HG03108 (cell line): ENCODE data around the gene FOXP2.
A peak's percentile ranks its signal among the peaks of the same experiment; 100 is the strongest.
"Not testable (repeated sequence)": the region's sequence is repeated elsewhere in the genome, so short reads cannot be mapped to it uniquely, and the experiment has no call there.

ENCODE experiments used
- ATAC-seq: cut with Tn5 transposase; IDR thresholded peaks from one replicate; pipeline ENCODE4 v1.9.1; 2021; ENCODE audit warnings: moderate library complexity; ENCODE audit not compliant: unreplicated experiment

FOXP2 gene

DNA sequence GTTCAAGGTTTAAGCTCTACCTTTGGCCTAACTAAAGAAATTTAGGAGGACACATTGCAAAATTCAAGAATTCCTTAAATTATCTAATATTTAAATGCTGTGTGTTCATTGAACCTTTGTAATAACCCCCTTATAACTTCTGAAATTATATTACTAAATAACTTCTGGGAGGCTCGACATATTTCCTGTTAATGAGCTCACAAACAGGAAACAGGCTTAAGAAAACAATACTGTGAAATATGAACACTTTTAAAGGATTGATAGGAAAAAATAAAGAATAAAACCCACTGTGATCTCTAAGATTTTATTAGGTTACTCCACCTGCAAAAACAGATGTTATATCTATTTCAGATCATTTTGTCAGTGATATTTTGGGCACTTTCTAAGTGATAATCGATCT is 74.1 kb downstream of the FOXP2 start:
- no peak for ATAC-seq

GRCh38 chr7:114497491-114497890 is 82.9 kb downstream of the FOXP2 start:
- not testable (repeated sequence) for ATAC-seq

DNA sequence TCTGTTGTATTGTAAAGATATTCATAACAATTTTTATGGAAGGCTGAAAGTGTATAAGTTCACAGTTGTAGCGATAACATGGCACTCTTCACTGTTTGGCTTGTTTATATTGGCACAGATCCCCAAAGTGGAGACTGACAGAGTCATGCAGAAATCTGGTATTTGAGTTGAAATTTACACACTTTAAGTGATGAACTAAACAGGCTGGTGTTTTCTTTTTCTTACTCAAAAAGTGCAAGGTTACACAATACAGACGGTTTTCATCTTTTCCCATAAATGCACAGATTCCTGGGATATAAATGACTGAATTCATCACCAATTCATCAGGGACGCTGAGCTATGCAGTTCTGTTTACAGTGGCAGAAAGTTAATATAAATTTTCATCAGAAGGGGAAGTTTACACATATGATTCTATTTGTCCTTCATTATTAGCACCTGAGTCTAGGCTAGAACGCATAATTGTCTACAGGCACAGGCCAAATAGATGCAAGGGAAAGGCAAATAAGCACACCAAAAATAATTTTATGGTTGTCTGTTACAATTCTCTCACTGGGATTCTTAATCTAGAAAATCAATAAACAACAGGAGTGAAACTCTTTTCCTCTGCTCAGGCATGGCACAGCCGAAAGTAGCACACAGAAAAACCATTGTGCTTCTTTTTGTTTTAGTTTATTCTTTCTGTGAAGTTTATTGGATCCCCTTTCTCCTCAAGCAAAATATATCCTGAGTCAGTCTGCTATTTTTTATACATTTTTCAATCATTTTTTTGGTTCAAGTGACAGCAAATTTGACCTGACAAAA is 88.0 kb downstream of the FOXP2 start:
- ATAC-seq, result no peak

GRCh38 chr7:114504586-114504985 is 90.0 kb downstream of the FOXP2 start:
- ATAC-seq, result no peak

DNA sequence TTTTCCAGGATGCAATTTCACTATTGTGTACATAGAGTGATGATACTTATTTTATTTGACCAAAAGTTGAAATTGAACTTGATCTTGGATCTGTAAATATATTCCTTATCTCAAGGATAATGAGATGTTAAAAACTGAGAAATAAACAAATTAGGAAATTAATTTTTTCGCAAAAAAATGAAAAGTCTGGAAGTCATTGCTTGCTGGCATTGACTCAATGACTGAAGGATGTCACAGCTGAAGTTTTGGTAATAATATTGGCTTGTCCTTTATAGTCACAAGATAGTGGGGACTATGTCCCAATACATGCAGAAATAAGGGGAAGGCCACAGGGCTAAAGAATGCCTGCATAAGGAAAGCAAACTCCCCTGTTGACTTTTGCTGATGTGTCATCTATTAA is 92.8 kb downstream of the FOXP2 start:
- no peak for ATAC-seq

GRCh38 chr7:114508086-114508485 is 93.5 kb downstream of the FOXP2 start:
- no peak for ATAC-seq

DNA sequence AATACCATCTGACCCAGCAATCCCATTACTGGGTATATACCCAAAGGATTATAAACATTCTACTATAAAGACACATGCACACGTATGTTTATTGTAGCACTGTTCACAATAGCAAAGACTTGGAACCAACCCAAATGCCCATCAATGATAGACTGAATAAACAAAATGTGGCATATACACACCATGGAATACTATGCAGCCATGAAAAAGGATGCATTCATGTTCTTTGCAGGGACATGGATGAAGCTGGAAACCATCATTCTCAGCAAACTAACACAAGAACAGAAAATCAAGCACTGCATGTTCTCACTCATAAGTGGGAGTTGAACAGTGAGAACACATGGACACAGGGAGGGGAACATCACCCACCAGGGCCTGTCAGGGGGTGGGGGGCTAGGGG is 96.2 kb downstream of the FOXP2 start:
- ATAC-seq, result not testable (repeated sequence)

DNA sequence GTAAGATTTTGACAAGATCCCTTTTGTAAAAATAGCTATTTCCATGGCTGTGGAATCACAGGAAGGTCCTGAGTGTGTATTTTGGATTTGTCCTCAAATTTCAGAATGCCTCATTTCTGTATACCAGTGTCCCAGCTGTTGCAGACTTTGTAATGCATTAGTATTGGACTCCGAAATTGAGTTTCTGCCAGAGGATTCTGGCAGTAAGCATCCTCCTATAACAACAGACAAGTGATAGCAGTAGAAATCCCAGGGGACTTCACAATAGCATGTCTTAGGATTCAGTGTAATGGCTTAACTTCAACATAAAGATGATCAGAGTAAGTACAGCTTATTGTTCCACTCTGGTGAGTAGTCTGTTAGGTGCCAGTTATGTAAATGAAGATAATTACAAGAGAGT is 104.6 kb downstream of the FOXP2 start:
- ATAC-seq, result no peak

DNA sequence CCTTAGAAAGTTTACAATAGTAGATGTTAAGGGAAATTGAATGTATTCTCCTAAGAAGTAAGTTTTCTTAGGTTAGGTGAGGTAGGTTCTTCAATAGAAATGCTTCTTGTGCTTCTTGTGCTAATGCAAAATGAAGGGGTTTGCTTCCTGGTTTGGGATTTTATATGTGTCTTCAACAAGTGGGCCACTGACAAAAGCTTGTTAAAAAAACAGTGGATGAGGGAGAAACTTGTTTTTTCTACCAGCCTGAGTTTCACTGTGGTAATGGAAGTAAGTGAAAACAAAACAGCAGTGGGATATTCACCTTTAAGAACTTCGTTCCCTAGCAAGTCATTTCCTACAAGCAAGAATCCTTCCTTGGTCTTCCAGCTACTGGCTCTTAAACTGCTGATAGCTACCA is 107.5 kb downstream of the FOXP2 start:
- no peak for ATAC-seq

- no peak for ATAC-seq
These were observed 113.0 kb downstream of the FOXP2 start for GRCh38 chr7:114527589-114527988.

DNA sequence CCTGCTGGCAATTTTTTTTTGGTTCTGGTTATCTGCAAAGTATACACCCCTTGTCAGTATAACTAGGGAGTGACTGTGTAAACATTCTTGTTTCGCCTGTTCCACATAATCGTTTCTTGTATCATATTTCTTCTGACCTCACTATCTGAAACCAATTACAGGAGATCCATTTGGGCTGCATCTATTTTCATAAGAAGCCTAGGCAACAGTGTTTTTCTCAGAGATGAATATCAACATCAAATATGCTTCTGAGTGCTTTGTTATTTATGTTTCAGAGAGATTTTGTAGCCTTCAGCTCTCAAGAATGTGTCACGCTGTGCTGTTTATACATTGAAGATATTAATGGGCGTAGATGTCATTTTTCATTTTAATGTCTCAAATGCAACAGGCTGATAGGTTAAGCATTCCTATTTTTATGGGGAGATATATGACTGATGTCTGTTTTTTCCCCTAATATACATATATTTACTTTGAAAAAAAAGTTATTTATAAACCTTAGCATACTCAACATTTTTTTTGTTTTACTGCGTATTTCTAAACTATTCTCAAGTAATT is 115.5 kb downstream of the FOXP2 start:
- ATAC-seq, result no peak

DNA sequence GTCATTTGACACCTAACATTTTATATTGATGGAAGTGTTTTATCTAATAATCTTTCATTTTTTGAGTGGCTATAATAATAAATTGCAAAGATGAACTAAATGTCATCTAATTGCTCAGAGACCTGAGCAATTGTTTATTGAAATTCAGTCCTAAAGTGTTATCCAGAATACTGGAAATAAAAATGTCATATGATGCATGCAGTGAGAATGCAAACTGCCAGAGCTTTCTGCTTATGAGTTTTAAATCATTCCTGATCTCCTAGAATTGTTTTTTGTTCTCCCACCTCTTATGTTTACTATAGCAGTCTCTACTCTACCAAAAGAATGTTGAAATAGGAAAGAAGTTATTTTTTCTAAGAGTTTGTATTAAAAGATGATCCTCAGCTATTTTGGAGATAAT is 116.7 kb downstream of the FOXP2 start:
- no peak for ATAC-seq

DNA sequence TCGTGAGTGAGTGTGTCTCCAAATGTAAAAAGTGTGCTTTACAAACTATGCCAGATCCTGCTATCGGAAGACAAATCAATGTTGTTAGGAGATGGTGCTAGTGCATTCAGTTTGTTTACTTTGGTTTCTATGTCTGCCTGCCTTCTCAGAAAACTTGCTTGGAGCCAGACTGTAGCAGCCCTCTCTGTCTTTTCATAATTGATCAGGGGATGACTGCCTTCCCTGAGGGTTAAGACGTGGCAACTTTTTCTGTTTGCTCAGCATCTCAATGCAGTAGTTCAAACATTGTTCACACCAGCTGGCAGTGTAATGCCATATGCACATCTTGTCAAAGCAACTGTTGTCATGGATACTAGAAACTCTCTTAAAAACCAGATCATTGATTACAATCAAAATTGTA is 118.5 kb downstream of the FOXP2 start:
- ATAC-seq, result no peak

- ATAC-seq, result no peak
These were observed 120.3 kb downstream of the FOXP2 start for GRCh38 chr7:114534953-114535352.

- no peak for ATAC-seq
These were observed 125.0 kb downstream of the FOXP2 start for GRCh38 chr7:114539575-114539974.

DNA sequence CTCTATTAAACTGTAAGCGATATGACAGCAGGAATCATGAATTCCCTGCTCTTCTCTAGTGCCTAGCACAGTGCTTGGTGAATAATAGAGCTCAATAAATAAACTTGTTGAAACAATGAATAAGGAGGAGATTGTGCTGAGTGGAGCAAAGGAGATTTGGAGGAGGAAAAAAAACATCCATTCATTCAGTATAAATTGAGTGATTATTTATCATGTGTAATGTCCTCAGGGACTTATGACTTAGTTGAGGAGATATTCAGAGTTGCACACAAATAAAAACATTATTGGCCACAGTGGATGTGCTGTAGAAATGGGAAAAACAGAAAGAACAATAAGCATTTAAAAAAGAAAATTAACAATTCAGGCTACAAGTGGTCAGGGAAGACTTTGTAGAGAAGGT is 125.7 kb downstream of the FOXP2 start:
- no peak for ATAC-seq

DNA sequence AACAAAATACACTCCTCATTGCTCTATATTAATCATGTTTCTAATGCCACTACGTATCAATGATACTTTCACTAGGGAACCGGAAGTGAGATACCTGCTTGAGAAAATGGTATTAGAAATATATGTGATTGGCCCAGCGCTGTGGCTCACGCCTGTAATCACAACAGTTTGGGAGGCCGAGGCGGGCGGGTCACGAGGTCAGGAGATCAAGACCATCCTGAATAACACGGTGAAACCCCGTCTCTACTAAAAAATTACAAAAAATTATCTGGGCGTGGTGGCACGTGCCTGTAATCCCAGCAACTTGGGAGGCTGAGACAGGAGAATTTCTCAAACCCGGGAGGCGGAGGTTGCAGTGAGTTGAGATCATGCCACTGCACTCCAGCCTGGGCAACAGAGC is 132.7 kb downstream of the FOXP2 start:
- not testable (repeated sequence) for ATAC-seq

DNA sequence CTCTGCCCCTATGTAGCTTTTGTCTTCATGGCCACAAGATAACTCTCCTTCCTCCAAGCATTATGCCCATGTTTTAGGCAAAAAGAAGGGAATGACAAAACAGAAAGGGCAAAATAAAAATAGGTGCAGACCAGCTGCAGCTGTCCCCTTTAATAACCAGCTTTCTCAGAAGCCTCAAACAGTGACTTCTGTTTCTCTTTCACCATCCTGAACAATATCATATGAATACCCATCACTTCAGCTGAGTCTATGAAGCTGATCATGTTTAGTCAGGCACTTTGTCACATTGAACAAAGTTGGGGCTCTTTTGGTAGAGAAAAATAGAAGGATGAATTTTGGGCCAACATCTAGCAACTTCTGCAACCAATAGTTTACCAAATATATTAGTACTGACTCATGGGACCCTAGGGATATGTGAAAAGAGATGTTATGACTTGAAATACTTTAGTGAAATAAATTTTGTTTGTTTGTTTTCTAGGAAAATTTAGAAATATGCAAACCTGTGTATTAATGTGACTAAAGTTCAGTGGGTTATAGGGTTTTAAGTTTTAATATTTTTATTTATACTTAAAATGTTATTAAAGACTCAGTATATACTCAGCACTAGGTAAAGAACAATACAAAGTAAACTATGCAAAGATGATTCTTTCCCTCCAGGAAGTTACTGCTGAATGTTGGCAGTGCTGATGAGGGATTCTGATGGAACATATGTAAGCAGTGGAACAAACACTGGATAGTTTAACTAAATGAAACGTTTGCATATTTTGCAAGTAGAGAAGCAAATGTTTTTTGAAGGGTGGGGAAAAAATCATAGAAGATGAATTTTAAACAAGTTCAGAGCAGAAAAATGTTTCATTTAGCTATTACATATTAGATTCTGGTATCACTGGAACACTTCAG is 133.7 kb downstream of the FOXP2 start:
- no peak for ATAC-seq

DNA sequence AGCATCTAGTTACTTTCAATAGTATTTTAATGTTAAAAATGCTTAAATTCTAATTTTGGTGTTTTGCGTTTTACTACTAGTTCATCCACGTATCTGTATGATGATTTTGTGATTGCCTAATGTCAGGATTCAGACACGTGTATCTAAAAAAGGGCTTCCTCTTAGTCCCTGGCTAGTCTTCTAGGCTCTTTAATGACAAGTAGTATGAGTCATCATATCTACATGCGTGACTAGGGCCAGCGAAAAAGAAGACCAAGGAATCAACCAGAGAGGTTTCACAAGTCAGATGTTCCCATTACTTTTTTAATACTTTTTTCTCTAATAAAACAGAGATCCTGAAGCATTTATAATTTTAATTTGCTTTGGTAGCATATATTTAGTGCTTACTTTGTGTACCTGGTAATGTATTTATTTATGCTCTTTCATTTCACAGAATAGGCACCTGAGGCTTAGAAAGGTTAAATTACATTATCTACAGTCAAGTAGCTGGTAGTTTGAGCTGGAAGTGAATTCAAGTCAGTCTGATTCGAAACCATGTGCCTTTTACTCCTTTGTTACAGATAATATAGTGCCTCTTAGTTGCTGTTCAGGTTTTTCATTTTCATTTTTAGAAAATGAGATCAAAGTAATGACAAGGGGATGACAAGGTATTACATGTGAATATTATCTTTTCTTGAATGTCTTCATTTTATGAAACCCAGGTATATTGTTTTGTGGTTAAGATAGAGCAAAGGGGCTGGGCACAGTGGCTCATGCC is 140.3 kb downstream of the FOXP2 start:
- peak; percentile 83 for ATAC-seq

GRCh38 chr7:114567416-114567815 is 152.8 kb downstream of the FOXP2 start:
- ATAC-seq, result no peak

- no peak for ATAC-seq
These were observed 154.6 kb downstream of the FOXP2 start for GRCh38 chr7:114569220-114569619.
